IMR-90 (cell line): ENCODE results near the gene PDLIM1. TPM values are rescaled to one million over a fixed set of nuclear protein-coding genes. Genes with fewer than 3 reads are reported as not detected.

Experiments
- ATAC-seq: fragments of 200-7000 bp; cut with Tn5 transposase; 2 replicates; pipeline ENCODE4 v1.9.1; 2020; ENCODE audit warnings: low read depth, mild to moderate bottlenecking, moderate library complexity
- BruUV-seq: library from RNA; stranded (reverse); fragments of 400-500 nt; replicated peaks from 2 replicates; lab custom pipeline; 2021; lab: Mats Ljungman, UMichigan
- CTCF ChIA-PET: fragments of 300-600 bp; formaldehyde crosslinking; extraction: SDS; loops from one replicate; lab custom pipeline; 2021; ENCODE audit warnings: antibody characterized with exemption; lab: Yijun Ruan, JAX
- POLR2A ChIA-PET: fragments of 300-600 bp; sonication (Branson Sonifier 250); formaldehyde crosslinking; loops from one replicate; lab custom pipeline; 2022; ENCODE audit warnings: antibody characterized with exemption; ENCODE audit not compliant: unreplicated experiment; lab: Charles Lee
- DNase-seq: peaks from one replicate; pipeline ENCODE4 v3.0.0; 2013
- H2AFZ ChIP-seq: replicated peaks from 2 replicates; pipeline ENCODE3; 2013; ENCODE audit warnings: low read length, mild to moderate bottlenecking; ENCODE audit not compliant: poor library complexity
- H2AK5ac ChIP-seq: 2 replicates; pipeline ENCODE4 v1.6.1; 2013; ENCODE audit warnings: low read depth, low read length, inconsistent platforms
- H2AK9ac ChIP-seq: replicated peaks from 2 replicates; pipeline ENCODE3; 2013; ENCODE audit warnings: mild to moderate bottlenecking, low read depth, low read length, moderate library complexity; ENCODE audit not compliant: poor library complexity
- H2BK120ac ChIP-seq: 2 replicates; pipeline ENCODE4 v1.6.1; 2013; ENCODE audit warnings: low read depth, low read length, inconsistent platforms
- H2BK15ac ChIP-seq: 3 replicates; pipeline ENCODE4 v1.6.1; 2013; ENCODE audit warnings: low read depth, low read length, inconsistent platforms
- H2BK20ac ChIP-seq: 2 replicates; pipeline ENCODE4 v1.6.1; 2013; ENCODE audit warnings: low read depth, mild to moderate bottlenecking, inconsistent platforms, low read length, moderate library complexity
- H2BK5ac ChIP-seq: 2 replicates; pipeline ENCODE4 v1.6.1; 2013; ENCODE audit warnings: mild to moderate bottlenecking, low read depth, low read length, inconsistent platforms; ENCODE audit not compliant: poor library complexity, severe bottlenecking
- H3K14ac ChIP-seq: replicated peaks from 2 replicates; pipeline ENCODE4 v1.6.1; 2013; ENCODE audit warnings: low read depth, low read length, inconsistent platforms
- H3K18ac ChIP-seq: 2 replicates; pipeline ENCODE4 v1.6.1; 2013; ENCODE audit warnings: low read depth, low read length, control low read depth
- H3K23ac ChIP-seq: 2 replicates; pipeline ENCODE4 v1.6.1; 2013; ENCODE audit warnings: low read depth, low read length, inconsistent platforms
- H3K27ac ChIP-seq: 2 replicates; pipeline ENCODE4 v1.5.1; 2013; ENCODE audit warnings: mild to moderate bottlenecking, control low read depth, low read length; ENCODE audit not compliant: insufficient read depth
- H3K27me3 ChIP-seq: 2 replicates; pipeline ENCODE4 v1.6.1; 2013; ENCODE audit warnings: low read length; ENCODE audit not compliant: control insufficient read depth, insufficient read depth
- H3K36me3 ChIP-seq: 2 replicates; pipeline ENCODE4 v1.6.1; 2013; ENCODE audit warnings: low read length, mixed read lengths; ENCODE audit not compliant: control insufficient read depth, insufficient read depth
- H3K4ac ChIP-seq: 2 replicates; pipeline ENCODE4 v1.6.1; 2013; ENCODE audit warnings: low read depth, low read length, inconsistent platforms
- H3K4me1 ChIP-seq: 2 replicates; pipeline ENCODE4 v1.6.1; 2013; ENCODE audit warnings: low read length, mixed read lengths; ENCODE audit not compliant: control insufficient read depth, insufficient read depth
- H3K4me2 ChIP-seq: 2 replicates; pipeline ENCODE4 v1.6.1; 2013; ENCODE audit warnings: low read depth, mild to moderate bottlenecking, control low read depth, low read length, moderate library complexity
- H3K4me3 ChIP-seq: 2 replicates; pipeline ENCODE4 v1.5.1; 2013; ENCODE audit warnings: low read depth, mild to moderate bottlenecking, control low read depth, low read length, moderate library complexity; ENCODE audit not compliant: insufficient read depth
- H3K56ac ChIP-seq: 2 replicates; pipeline ENCODE4 v1.6.1; 2013; ENCODE audit warnings: low read length, inconsistent platforms; ENCODE audit not compliant: insufficient read depth; ENCODE audit errors: extremely low read depth
- H3K79me1 ChIP-seq, 2 experiments: 2 replicates each; pipeline ENCODE4 v1.6.1; 2013; ENCODE audit warnings: low read length in 2 of 2, inconsistent platforms in 1 of 2, low read depth in 1 of 2
- H3K9ac ChIP-seq: 2 replicates; pipeline ENCODE4 v1.6.1; 2013; ENCODE audit warnings: low read depth, low read length, control low read depth
- H3K9me1 ChIP-seq: 2 replicates; pipeline ENCODE4 v1.6.1; 2013; ENCODE audit warnings: low read length, inconsistent platforms; ENCODE audit not compliant: insufficient read depth
- H3K9me3 ChIP-seq: 2 replicates; pipeline ENCODE4 v1.6.1; 2013; ENCODE audit warnings: low read length; ENCODE audit not compliant: control insufficient read depth, insufficient read depth
- H4K20me1 ChIP-seq: 2 replicates; pipeline ENCODE4 v1.6.1; 2013; ENCODE audit warnings: low read length, inconsistent platforms; ENCODE audit not compliant: insufficient read depth
- H4K5ac ChIP-seq: 2 replicates; pipeline ENCODE4 v1.6.1; 2013; ENCODE audit warnings: mild to moderate bottlenecking, low read depth, low read length, control low read depth
- H4K8ac ChIP-seq, 2 experiments: 2 replicates each; pipeline ENCODE4 v1.6.1; 2013; ENCODE audit warnings: low read depth in 2 of 2, low read length in 2 of 2, control low read depth in 1 of 2, inconsistent platforms in 1 of 2
- H4K91ac ChIP-seq: 2 replicates; pipeline ENCODE4 v1.6.1; 2013; ENCODE audit warnings: low read depth, low read length, inconsistent platforms; ENCODE audit not compliant: insufficient read depth
- BHLHE40 ChIP-seq: fragments of 150-350 bp; IDR thresholded peaks from 2 replicates; pipeline ENCODE4 v1.6.1; 2016; ENCODE audit warnings: mild to moderate bottlenecking, low read depth, low read length
- CEBPB ChIP-seq: IDR thresholded peaks from 2 replicates; pipeline ENCODE4 v1.6.1; 2012; ENCODE audit warnings: low read depth, low read length, improper control_type of control experiment
- CHD1 ChIP-seq: IDR thresholded peaks from 2 replicates; pipeline ENCODE4 v1.6.1; 2012; ENCODE audit warnings: low read depth, low read length, improper control_type of control experiment
- FOS ChIP-seq: fragments of 150-350 bp; IDR thresholded peaks from 2 replicates; pipeline ENCODE4 v1.6.1; 2016; ENCODE audit warnings: low read depth, low read length
- MAFK ChIP-seq: IDR thresholded peaks from 2 replicates; pipeline ENCODE4 v1.6.1; 2012; ENCODE audit warnings: low read depth, low read length, improper control_type of control experiment
- MXI1 ChIP-seq: IDR thresholded peaks from 2 replicates; pipeline ENCODE4 v1.6.1; 2012; ENCODE audit warnings: low read depth, mild to moderate bottlenecking, low read length, moderate library complexity, borderline replicate concordance
- NFE2L2 ChIP-seq: fragments of 150-350 bp; IDR thresholded peaks from 2 replicates; pipeline ENCODE4 v1.6.1; 2016; ENCODE audit warnings: low read depth, mild to moderate bottlenecking, low read length
- POLR2A ChIP-seq: IDR thresholded peaks from 2 replicates; pipeline ENCODE4 v1.6.1; 2012; ENCODE audit warnings: mild to moderate bottlenecking, low read depth, low read length
- RAD21 ChIP-seq: IDR thresholded peaks from 2 replicates; pipeline ENCODE4 v1.6.1; 2012; ENCODE audit warnings: low read length, improper control_type of control experiment
- RCOR1 ChIP-seq: IDR thresholded peaks from 2 replicates; pipeline ENCODE4 v1.6.1; 2012; ENCODE audit warnings: mild to moderate bottlenecking, low read length, improper control_type of control experiment; ENCODE audit not compliant: insufficient replicate concordance
- RFX5 ChIP-seq: IDR thresholded peaks from 2 replicates; pipeline ENCODE4 v1.8.0; 2012; ENCODE audit warnings: low read depth, mild to moderate bottlenecking, low read length, moderate library complexity
- SMC3 ChIP-seq: fragments of 150-350 bp; IDR thresholded peaks from 2 replicates; pipeline ENCODE4 v1.6.1; 2016; ENCODE audit warnings: low read depth, mild to moderate bottlenecking, antibody characterized with exemption, low read length, moderate library complexity
- WGBS, 2 experiments: methylation state at CpG; one replicate each; pipeline versions ENCODE4 v1.1.5 to v1.1.7; 2013; ENCODE audit warnings: missing lambda C conversion rate in 2 of 2; ENCODE audit not compliant: insufficient read length in 1 of 2; ENCODE audit errors: extremely low coverage in 2 of 2; 5-methylcytosine and 5-hydroxymethylcytosine counted together
- dilution Hi-C: fragments of 300-500 bp; cut with HindIII; formaldehyde crosslinking; loops from one replicate; pipeline ENCODE4 v1.14.3; 2018; ENCODE audit warnings: low sequenced_read_pairs; ENCODE audit not compliant: unreplicated experiment
- in situ Hi-C: fragments of 300-500 bp; cut with MboI; formaldehyde crosslinking; loops from 3 replicates; pipeline ENCODE4 v1.14.3; 2019; ENCODE audit warnings: low sequenced_read_pairs, inconsistent platforms, mixed read lengths
- intact Hi-C: fragments of 100-400 bp; cut with micrococcal nuclease; formaldehyde crosslinking; loops from 2 replicates; pipeline ENCODE4 v1.10.0; 2022
- polyA plus RNA-seq, 3 experiments: library from polyadenylated mRNA; depleted of rRNA; stranded (reverse); fragments of >200 nt; gene quantifications; 2 replicates each; pipeline ENCODE4 v1.2.3, GENCODE V29; 2012; ENCODE audit warnings: low replicate concordance in 1 of 3
- total RNA-seq: library from RNA; depleted of rRNA; stranded (reverse); fragments of >200 nt; gene quantifications from 2 replicates; pipeline ENCODE4 v1.2.3, GENCODE V29; 2012
- TF ChIP-seq, protein P1 (sequence below): conservative IDR thresholded peaks from 2 replicates; pipeline ENCODE4 v1.5.1; 2012; ENCODE audit warnings: mild to moderate bottlenecking, low read depth, low read length, improper control_type of control experiment

PDLIM1 gene
- total and polyA plus RNA-seq, 2 of the 4 experiments (the other 2 are of a cell fraction) = 30.1 to 187 TPM

DNA sequence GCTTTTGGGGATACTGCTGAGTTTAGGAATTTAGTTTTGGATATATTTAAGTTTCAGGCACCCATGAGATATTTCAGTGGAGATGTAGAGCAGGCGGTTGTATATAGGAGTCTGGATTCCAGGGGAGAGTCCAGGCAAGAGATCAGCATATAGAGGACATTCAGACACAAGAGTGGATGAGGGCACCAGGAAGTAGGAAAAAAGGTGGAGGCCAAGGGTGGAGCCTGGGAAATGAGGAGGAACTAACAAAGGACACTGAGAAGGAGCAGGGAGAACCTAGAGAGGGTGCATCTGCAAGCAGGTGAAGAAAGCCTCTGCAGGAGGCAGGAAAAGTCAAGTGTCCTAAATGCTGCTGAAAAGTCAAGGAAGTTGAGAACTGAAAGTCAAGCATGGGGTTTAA lies 13.1 kb upstream of the PDLIM1 start:
- Histone ChIP-seq H2AK9ac (no peak overlapping the region), H3K56ac (no peak overlapping the region), H3K4me2 (no peak overlapping the region), H3K9me3 (no peaks in the 10 kb centered on the region), H4K5ac (no peak overlapping the region), H3K27me3 (no peaks in the 10 kb centered on the region), H2AK5ac (peak overlapping the region; percentile 69; the same call in 1 of the 2 replicates), H2BK120ac (no peak overlapping the region), H3K9ac (no peak overlapping the region), H2BK5ac (no peak overlapping the region), H2BK20ac (peak overlapping the region; percentile 39; the same call in 1 of the 2 replicates), H3K36me3 (no peaks in the 10 kb centered on the region), H3K4me3 (no peak overlapping the region), H2AFZ (no peak overlapping the region), H3K4me1 (peaks cover 13% of the 10 kb centered on the region), H4K20me1 (peaks cover 3% of the 10 kb centered on the region; the same call in 1 of the 2 replicates), H3K23ac (no peak overlapping the region), H3K18ac (0 out of 2 replicates have a peak overlapping the region, but pooled peaks have one; percentile 43), H4K8ac (no peak overlapping the region; a peak in 1 of 4 replicates), H3K9me1 (peaks cover 9% of the 10 kb centered on the region), H3K79me1 (no peaks in the 10 kb centered on the region), H2BK15ac (0 out of 3 replicates have a peak overlapping the region, but pooled peaks have one; percentile 60), H3K4ac (peak overlapping the region; percentile 34; the same call in 1 of the 2 replicates), H3K27ac (no peak overlapping the region), H3K14ac (peak overlapping the region; percentile 19), H4K91ac (0 out of 2 replicates have a peak overlapping the region, but pooled peaks have one; percentile 23)
- POLR2A ChIA-PET = no interaction called here
- CTCF ChIA-PET = interaction anchor here (1.2 kb wide), 1 partner anchor 16 kb away, joined by 4 read pairs; no protein-coding TSS in a partner anchor
- dilution Hi-C loops = no loop called here
- no peak for DNase-seq
- intact Hi-C loops = no loop called here
- TF ChIP-seq FOS = no peak
- TF ChIP-seq POLR2A = no peak
- TF ChIP-seq CHD1 = no peak
- TF ChIP-seq NFE2L2 = no peak
- TF ChIP-seq CEBPB = no peak
- no peak for TF ChIP-seq RAD21
- no peak for TF ChIP-seq RFX5
- TF ChIP-seq SMC3 = no peak
- TF ChIP-seq MXI1 = no peak
- no peak for TF ChIP-seq MAFK
- TF ChIP-seq RCOR1 = no peak
- no peak for TF ChIP-seq BHLHE40
- TF ChIP-seq, protein P1, sequence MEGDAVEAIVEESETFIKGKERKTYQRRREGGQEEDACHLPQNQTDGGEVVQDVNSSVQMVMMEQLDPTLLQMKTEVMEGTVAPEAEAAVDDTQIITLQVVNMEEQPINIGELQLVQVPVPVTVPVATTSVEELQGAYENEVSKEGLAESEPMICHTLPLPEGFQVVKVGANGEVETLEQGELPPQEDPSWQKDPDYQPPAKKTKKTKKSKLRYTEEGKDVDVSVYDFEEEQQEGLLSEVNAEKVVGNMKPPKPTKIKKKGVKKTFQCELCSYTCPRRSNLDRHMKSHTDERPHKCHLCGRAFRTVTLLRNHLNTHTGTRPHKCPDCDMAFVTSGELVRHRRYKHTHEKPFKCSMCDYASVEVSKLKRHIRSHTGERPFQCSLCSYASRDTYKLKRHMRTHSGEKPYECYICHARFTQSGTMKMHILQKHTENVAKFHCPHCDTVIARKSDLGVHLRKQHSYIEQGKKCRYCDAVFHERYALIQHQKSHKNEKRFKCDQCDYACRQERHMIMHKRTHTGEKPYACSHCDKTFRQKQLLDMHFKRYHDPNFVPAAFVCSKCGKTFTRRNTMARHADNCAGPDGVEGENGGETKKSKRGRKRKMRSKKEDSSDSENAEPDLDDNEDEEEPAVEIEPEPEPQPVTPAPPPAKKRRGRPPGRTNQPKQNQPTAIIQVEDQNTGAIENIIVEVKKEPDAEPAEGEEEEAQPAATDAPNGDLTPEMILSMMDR = no peak
- in situ Hi-C loops = no loop called here
- 100% methylated on average over 1 of the region's 1 CpG; no CpG with 5 or more reads in 1 of the 2 experiments for WGBS, 2 experiments
- no TSS peak for BruUV-seq
- no peak for ATAC-seq
